OCI-M2 (cell line): ENCODE data around the gene JOSD1.
"Not testable (repeated sequence)": the region's sequence is repeated elsewhere in the genome, so short reads cannot be mapped to it uniquely, and the experiment has no call there.

ENCODE experiments used
- DNase-seq: peaks from one replicate; lab custom pipeline; 2025; ENCODE audit not compliant: unreplicated experiment; lab: John Stamatoyannopoulos, UW

The JOSD1 gene

GRCh38 chr22:38694049-38694448, 6.7 kb downstream of the JOSD1 start:
- no peak for DNase-seq

DNA sequence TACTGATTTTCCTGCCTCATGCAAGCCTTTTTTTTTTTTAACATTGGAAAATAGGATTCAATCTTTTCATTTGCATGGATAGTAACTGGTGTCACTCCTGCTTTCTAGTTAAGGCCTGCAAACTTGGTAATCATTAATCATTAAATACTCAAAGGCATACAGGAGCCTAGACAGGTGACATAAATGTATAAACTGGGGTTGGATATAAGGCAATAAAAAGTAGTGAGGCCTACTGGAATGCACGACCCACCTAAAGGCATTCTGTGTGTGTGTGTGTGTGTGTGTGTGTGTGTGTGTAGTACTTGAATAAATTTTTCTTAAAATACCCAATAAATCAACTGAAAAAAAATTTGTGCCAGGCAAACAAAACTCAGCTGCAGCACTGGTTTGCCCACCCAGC, 11.1 kb downstream of the JOSD1 start:
- no peak for DNase-seq

DNA sequence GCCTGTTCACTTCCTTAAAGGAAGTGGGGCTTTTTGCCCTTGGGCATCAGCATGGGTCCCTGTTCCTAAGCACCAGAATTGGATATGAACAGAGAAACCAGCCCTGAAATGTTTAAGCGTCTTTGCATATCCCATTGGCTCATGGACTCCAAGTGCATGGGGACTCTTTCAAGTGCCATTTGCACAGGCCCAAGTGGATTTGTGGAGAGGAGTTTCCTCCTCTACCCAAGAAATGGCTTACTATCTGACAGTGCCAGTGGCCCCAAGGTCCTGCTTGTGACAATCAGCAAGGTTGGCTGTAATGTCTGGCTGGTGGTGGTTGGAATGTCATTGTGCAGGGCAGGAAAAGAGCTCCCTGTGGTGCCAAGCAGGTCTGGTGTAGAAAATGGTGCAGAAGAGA, 15.0 kb downstream of the JOSD1 start:
- no peak for DNase-seq

DNA sequence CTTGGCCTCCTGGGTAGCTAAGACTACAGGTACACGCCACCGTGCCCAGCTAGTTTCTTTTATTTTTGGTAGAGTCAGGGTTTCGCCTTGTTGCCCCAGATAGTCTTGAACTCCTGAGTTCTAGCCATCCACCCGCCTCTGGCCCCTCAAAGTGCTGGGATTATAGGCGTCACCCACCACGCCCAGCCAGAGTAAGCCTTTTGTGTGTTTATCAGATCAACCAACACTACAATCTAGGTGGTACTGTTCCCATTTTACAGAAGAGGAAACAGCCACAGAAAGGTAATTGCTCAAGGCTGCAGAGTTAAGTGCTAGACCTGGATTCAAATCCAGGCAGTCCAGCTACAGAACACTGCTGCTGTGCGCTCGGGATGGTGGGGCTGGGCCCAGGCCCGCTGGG, 15.8 kb downstream of the JOSD1 start:
- DNase-seq: no peak

GRCh38 chr22:38681582-38682335, 19.0 kb downstream of the JOSD1 start, which contains the start of gene TOMM22:
Gene TOMM22 (plus strand): TSS chr22:38681957. CDS start chr22:38681979, 22 bp downstream.
- DNase-seq: peak; percentile 50

DNA sequence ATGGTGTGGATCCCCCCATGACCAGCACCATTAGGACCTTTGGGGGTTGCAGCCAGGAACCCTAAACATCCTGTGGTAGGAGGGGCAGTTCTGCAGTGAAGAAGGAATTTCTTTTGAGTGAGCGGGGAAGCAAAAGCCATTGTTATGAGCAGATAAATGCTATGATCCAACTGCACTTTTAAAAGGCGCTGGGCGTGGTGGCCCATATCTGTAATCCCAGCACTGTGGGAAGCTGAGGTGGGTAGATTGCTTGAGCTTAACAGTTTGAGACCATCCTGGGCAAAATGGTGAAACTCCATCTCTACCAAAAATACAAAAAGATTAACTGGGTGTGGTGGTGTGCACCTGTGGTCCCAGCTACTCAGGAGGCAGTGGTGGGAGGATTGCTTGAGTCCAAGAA, 24.9 kb downstream of the JOSD1 start:
- no peak for DNase-seq

DNA sequence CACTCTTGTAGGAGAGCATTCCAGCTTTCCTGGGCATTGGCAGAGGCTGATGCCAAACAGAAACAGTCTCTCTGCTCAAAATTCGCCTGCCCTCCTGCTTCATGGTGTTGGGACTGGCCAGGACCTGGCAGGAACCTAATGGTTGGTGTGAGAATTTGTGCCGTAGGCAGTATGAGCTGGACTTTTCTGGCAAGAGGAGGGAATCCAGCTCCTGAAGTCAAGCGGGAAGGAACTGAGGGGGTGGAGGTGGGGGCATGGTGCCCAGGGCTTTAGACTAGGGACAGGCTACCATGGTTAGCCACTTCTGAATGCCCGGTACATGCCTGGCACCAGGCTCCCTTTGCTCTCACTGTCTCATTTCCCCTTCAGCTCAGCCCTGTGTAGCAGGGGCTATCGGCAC, 25.9 kb downstream of the JOSD1 start:
- no peak for DNase-seq

- DNase-seq: no peak
Measured at GRCh38 chr22:38657045-38657909, 43.5 kb downstream of the JOSD1 start.

DNA sequence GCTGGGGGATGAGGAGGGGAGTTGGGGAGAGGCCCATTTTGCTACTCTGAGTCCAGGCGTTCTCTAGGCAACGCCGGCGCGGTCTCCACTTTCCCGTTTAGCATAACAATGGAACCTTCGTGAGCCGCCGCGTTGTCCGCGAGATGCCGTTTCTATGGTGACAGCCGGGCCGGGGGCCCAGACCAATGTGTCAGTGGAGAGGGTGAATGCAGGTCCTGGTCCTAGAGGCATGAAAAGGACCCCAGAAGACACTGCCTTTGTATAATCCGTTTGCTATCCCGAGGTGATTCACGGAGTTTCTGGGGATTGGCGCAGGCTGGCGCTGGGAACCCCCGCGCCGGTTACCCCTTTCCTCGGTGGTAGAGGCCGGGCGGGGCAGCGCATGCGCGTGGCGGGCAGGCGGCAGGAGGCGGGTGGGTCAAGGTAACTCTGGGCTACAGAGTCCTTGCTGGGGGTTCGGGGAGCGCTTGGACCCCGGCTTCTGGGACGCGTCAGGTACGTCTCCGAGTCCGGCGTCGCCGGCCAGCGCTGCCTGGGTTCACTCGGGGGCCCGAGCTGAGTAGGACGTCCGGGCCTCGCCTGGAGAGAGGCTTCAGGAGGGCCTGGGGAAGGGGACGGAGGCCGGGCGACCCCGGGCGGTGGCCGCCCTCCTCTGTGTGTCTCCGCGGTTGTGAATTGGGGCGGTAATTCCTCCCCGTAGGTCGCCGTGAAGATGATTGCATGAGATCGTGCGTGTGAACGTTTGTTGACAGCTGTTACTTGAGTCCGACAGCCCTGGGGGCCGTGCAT, 44.3 kb downstream of the JOSD1 start, which contains the start of the genes CBY1 and FAM227A:
Gene CBY1, plus strand, starts transcription at position 383 of the 789 bp plus-strand sequence. CDS start 11,417 bp downstream, outside the sequence.
Gene FAM227A, minus strand, starts transcription at position 137 of the 789 bp plus-strand sequence. CDS start 6,224 bp downstream, outside the sequence.
- peak; percentile 61 for DNase-seq

- DNase-seq: no peak
Measured at GRCh38 chr22:38655519-38656255, 45.1 kb downstream of the JOSD1 start.

GRCh38 chr22:38653741-38654140, 47.0 kb downstream of the JOSD1 start:
- no peak for DNase-seq

- no peak for DNase-seq
Measured at GRCh38 chr22:38652859-38653258, 47.9 kb downstream of the JOSD1 start.

- no peak for DNase-seq
Measured at GRCh38 chr22:38649841-38650522, 50.8 kb downstream of the JOSD1 start.

- DNase-seq: no peak
Measured at GRCh38 chr22:38645430-38645829, 55.3 kb downstream of the JOSD1 start.

- DNase-seq: not testable (repeated sequence)
Measured at GRCh38 chr22:38644245-38644644, 56.5 kb downstream of the JOSD1 start.

DNA sequence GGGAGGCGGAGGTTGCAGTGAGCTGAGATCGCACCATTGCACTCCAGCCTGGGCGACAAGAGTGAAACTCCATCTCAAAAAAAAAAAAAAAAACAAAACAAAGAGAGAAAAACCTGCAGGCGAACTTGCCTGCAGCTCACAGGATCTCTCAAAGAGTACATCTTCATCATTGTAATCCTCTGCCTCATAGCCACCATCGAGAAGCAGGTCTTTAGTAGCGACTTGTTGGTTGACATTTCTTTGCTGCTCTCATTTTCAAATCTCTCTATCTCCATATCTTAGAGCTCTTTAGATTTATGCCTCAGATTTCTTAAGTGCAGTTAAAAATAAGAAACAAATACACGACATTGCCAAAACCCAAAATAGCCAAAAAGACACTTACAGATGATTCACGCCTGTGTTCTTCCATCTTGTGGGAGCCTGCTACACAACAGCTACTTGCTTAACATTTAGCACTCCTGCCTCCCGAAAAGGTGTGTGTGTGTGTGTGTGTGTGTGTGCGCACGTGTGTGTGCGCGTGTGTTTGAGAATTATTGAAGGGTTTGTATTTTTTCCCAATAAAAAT, 59.2 kb downstream of the JOSD1 start:
- DNase-seq: no peak

- no peak for DNase-seq
Measured at GRCh38 chr22:38638728-38639127, 62.0 kb downstream of the JOSD1 start.

DNA sequence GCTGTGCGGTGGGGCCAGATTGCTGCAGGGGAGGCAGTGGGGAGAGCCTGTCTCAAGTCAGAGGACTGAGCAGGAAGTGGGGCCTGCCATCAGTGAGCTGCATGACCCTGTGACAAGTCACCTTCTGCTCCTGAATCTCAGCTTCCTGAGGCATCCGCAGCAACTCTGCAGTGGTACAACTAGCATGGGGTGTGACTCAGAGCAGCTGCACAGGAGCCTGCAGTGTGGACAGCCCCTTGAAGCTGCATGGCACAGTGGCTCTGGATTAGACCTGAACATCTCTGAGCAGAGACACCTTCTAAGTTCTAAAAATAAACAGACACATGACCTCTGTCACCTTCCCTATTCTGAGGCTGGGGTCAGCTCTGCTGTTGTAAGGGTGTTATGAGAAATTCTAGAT, 62.5 kb downstream of the JOSD1 start:
- DNase-seq: no peak
